HEK293 (cell line): ENCODE data around the gene TDRD10.

Source experiments
- CTCF ChIA-PET: fragments of 350-600 bp; formaldehyde crosslinking; extraction: SDS; loops from one replicate; lab custom pipeline; 2021; ENCODE audit warnings: antibody characterized with exemption; lab: Yijun Ruan, JAX
- POLR2A ChIA-PET: fragments of 300-600 bp; formaldehyde crosslinking; extraction: SDS; loops from one replicate; lab custom pipeline; 2020; ENCODE audit warnings: antibody characterized with exemption, inconsistent platforms; lab: Yijun Ruan, JAX
- H3K27ac ChIP-seq: fragments of 200-500 bp; sonication (Bioruptor generic); 2 replicates; pipeline ENCODE4 v1.5.1; 2014; ENCODE audit warnings: low read depth, low read length, control low read depth, inconsistent platforms; ENCODE audit errors: extremely low read depth
- H3K36me3 ChIP-seq, 2 experiments: fragments of 200-500 bp in 1 of 2; sonication (Bioruptor generic) in 1 of 2; 1 replicate in 1 of 2; 2 replicates in 1 of 2; pipeline ENCODE4 v1.5.1; 2014 to 2017; ENCODE audit warnings: inconsistent platforms in 2 of 2, low read length in 2 of 2; ENCODE audit not compliant: control insufficient read depth in 2 of 2, insufficient read depth in 1 of 2
- H3K4me1 ChIP-seq: fragments of 200-500 bp; sonication (Bioruptor generic); 2 replicates; pipeline ENCODE4 v1.5.1; 2014; ENCODE audit warnings: mild to moderate bottlenecking, low read length, inconsistent platforms; ENCODE audit not compliant: control insufficient read depth, insufficient read depth
- H3K4me3 ChIP-seq: 2 replicates; pipeline ENCODE4 v1.5.1; 2011; ENCODE audit warnings: low read depth, mild to moderate bottlenecking, control low read depth, low read length, moderate library complexity
- H3K9me3 ChIP-seq: fragments of 200-500 bp; sonication (Bioruptor generic); 2 replicates; pipeline ENCODE4 v1.5.1; 2014; ENCODE audit warnings: low read depth, low read length, inconsistent platforms; ENCODE audit not compliant: control insufficient read depth, insufficient read depth
- KLF8 ChIP-seq: fragments of 450-650 bp; formaldehyde crosslinking; IDR thresholded peaks from 2 replicates; pipeline ENCODE4 v1.5.1; 2016; ENCODE audit warnings: missing biosample characterization, missing genetic modification characterization
- TCF7L2 ChIP-seq: IDR thresholded peaks from 2 replicates; pipeline ENCODE4 v1.6.1; 2011; ENCODE audit warnings: low read depth, mild to moderate bottlenecking, inconsistent platforms, low read length, moderate library complexity, borderline replicate concordance
- ZFHX2 ChIP-seq: fragments of 450-650 bp; formaldehyde crosslinking; conservative IDR thresholded peaks from 2 replicates; pipeline ENCODE4 v1.5.1; 2016; ENCODE audit warnings: missing biosample characterization, missing genetic modification characterization
- ZNF132 ChIP-seq: fragments of 450-650 bp; formaldehyde crosslinking; IDR thresholded peaks from 2 replicates; pipeline ENCODE4 v1.5.1; 2017; ENCODE audit warnings: missing biosample characterization, missing genetic modification characterization, borderline replicate concordance
- ZNF133 ChIP-seq: fragments of 450-650 bp; formaldehyde crosslinking; IDR thresholded peaks from 2 replicates; pipeline ENCODE4 v1.5.1; 2016; ENCODE audit warnings: missing biosample characterization, missing genetic modification characterization
- ZNF19 ChIP-seq: fragments of 450-650 bp; formaldehyde crosslinking; IDR thresholded peaks from 2 replicates; pipeline ENCODE4; 2016; ENCODE audit warnings: missing biosample characterization, missing genetic modification characterization, low read depth
- ZNF202 ChIP-seq: fragments of 450-650 bp; formaldehyde crosslinking; IDR thresholded peaks from 2 replicates; pipeline ENCODE4 v1.5.1; 2016; ENCODE audit warnings: missing biosample characterization, missing genetic modification characterization, borderline replicate concordance
- ZNF221 ChIP-seq: fragments of 450-650 bp; formaldehyde crosslinking; IDR thresholded peaks from 2 replicates; pipeline ENCODE4 v1.5.1; 2017; ENCODE audit warnings: missing biosample characterization, missing genetic modification characterization, borderline replicate concordance
- ZNF239 ChIP-seq: fragments of 450-650 bp; formaldehyde crosslinking; IDR thresholded peaks from 2 replicates; pipeline ENCODE4 v1.5.1; 2016; ENCODE audit warnings: missing biosample characterization, missing genetic modification characterization
- ZNF266 ChIP-seq: fragments of 450-650 bp; formaldehyde crosslinking; IDR thresholded peaks from 2 replicates; pipeline ENCODE4 v1.5.1; 2016; ENCODE audit warnings: missing biosample characterization, missing genetic modification characterization, low read depth
- ZNF274 ChIP-seq, 2 experiments: fragments of 200-500 bp in 1 of 2; fragments of 450-650 bp in 1 of 2; sonication (Bioruptor generic) in 1 of 2; formaldehyde crosslinking in 1 of 2; IDR thresholded peaks; 2 replicates each; pipeline versions ENCODE4 v1.5.1 to v1.6.1; 2014 to 2016; ENCODE audit warnings: borderline replicate concordance in 1 of 2, inconsistent platforms in 1 of 2, low read length in 1 of 2, missing biosample characterization in 1 of 2, missing genetic modification characterization in 1 of 2
- ZNF37A ChIP-seq: fragments of 450-650 bp; IDR thresholded peaks from 2 replicates; pipeline ENCODE4 v1.5.1; 2018; ENCODE audit warnings: missing biosample characterization, missing genetic modification characterization
- ZNF529 ChIP-seq: fragments of 450-650 bp; formaldehyde crosslinking; IDR thresholded peaks from 2 replicates; pipeline ENCODE4 v1.5.1; 2017; ENCODE audit warnings: missing genetic modification characterization, missing biosample characterization; ENCODE audit not compliant: insufficient replicate concordance
- ZNF549 ChIP-seq: fragments of 450-650 bp; IDR thresholded peaks from 2 replicates; pipeline ENCODE4 v1.5.1; 2018; ENCODE audit warnings: missing biosample characterization, missing genetic modification characterization, mild to moderate bottlenecking, inconsistent platforms, moderate library complexity
- ZNF677 ChIP-seq: fragments of 450-650 bp; IDR thresholded peaks from 2 replicates; pipeline ENCODE4 v1.5.0; 2018; ENCODE audit warnings: missing biosample characterization, mild to moderate bottlenecking, missing genetic modification characterization, moderate library complexity
- ZNF707 ChIP-seq: fragments of 450-650 bp; formaldehyde crosslinking; IDR thresholded peaks from 2 replicates; pipeline ENCODE4 v1.5.1; 2016; ENCODE audit warnings: missing biosample characterization, missing genetic modification characterization
- ZXDB ChIP-seq: fragments of 450-650 bp; formaldehyde crosslinking; IDR thresholded peaks from 2 replicates; pipeline ENCODE4 v1.5.1; 2016; ENCODE audit warnings: missing biosample characterization, missing genetic modification characterization
- TF ChIP-seq, protein P1 (sequence below): fragments of 450-650 bp; formaldehyde crosslinking; IDR thresholded peaks from 2 replicates; pipeline ENCODE4 v1.5.1; 2016; ENCODE audit warnings: missing biosample characterization, missing genetic modification characterization, borderline replicate concordance
- TF ChIP-seq, protein P2 (sequence below): fragments of 450-650 bp; formaldehyde crosslinking; IDR thresholded peaks from 2 replicates; pipeline ENCODE4 v1.5.1; 2016; ENCODE audit warnings: missing biosample characterization, missing genetic modification characterization
- TF ChIP-seq, protein P3 (sequence below): sonication (generic); formaldehyde crosslinking; IDR thresholded peaks from 2 replicates; pipeline ENCODE4 v1.8.1; 2022; ENCODE audit warnings: mild to moderate bottlenecking, moderate library complexity, missing genetic modification reagents
- TF ChIP-seq, protein P4 (sequence below): fragments of 450-650 bp; formaldehyde crosslinking; IDR thresholded peaks from 2 replicates; pipeline ENCODE4 v1.5.1; 2016; ENCODE audit warnings: missing biosample characterization, missing genetic modification characterization
- TF ChIP-seq, protein P5 (sequence below): fragments of 450-650 bp; formaldehyde crosslinking; IDR thresholded peaks from 2 replicates; pipeline ENCODE4 v1.5.1; 2016; ENCODE audit warnings: missing biosample characterization, missing genetic modification characterization

TDRD10 gene

DNA sequence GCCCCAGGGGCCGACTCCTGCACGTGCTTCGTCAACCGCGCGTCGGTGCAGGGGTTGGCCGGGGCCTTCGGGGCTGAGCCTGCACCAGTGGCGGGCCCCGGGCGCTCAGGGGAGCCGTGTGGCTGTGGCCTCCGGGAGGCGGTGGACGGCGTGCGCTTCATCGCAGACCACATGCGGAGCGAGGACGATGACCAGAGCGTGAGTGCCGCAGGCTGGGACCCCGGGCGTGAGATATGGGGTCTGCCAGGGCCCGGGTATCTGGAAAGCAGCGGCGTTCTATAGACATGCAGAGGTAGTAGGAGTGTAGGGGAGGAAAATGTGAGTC, 69.9 kb downstream of the TDRD10 start:
- H3K9me3 ChIP-seq: no peaks in the 10 kb centered on the region
- ChIA-PET CTCF (interaction anchor here (3.1 kb wide), 1 partner anchor 12 kb away, joined by 18 read pairs; no protein-coding TSS in a partner anchor), POLR2A (no interaction called here)
- no peak overlapping the region for H3K27ac ChIP-seq
- TF ChIP-seq ZNF707 (tag by site-specific recombination): no peak
- TF ChIP-seq, protein P1, sequence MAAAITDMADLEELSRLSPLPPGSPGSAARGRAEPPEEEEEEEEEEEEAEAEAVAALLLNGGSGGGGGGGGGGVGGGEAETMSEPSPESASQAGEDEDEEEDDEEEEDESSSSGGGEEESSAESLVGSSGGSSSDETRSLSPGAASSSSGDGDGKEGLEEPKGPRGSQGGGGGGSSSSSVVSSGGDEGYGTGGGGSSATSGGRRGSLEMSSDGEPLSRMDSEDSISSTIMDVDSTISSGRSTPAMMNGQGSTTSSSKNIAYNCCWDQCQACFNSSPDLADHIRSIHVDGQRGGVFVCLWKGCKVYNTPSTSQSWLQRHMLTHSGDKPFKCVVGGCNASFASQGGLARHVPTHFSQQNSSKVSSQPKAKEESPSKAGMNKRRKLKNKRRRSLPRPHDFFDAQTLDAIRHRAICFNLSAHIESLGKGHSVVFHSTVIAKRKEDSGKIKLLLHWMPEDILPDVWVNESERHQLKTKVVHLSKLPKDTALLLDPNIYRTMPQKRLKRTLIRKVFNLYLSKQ (tag by site-specific recombination): no peak
- no peak for TF ChIP-seq ZNF37A (tag by site-specific recombination)
- no peak for TF ChIP-seq ZNF133 (tag by site-specific recombination)
- TF ChIP-seq TCF7L2: no peak
- no peak for TF ChIP-seq ZNF266
- TF ChIP-seq ZNF677 (tag by site-specific recombination): no peak
- no peak for TF ChIP-seq ZNF529
- TF ChIP-seq ZNF221: no peak
- TF ChIP-seq ZNF549 (tag by site-specific recombination): no peak
- peaks cover 6% of the 10 kb centered on the region; the same call in 1 of the 2 replicates for H3K4me1 ChIP-seq
- H3K36me3 ChIP-seq: peaks cover 0 to 2% of the 10 kb centered on the region in 2 experiments; a peak in 1 of 3 replicates
- no peak overlapping the region for H3K4me3 ChIP-seq

DNA sequence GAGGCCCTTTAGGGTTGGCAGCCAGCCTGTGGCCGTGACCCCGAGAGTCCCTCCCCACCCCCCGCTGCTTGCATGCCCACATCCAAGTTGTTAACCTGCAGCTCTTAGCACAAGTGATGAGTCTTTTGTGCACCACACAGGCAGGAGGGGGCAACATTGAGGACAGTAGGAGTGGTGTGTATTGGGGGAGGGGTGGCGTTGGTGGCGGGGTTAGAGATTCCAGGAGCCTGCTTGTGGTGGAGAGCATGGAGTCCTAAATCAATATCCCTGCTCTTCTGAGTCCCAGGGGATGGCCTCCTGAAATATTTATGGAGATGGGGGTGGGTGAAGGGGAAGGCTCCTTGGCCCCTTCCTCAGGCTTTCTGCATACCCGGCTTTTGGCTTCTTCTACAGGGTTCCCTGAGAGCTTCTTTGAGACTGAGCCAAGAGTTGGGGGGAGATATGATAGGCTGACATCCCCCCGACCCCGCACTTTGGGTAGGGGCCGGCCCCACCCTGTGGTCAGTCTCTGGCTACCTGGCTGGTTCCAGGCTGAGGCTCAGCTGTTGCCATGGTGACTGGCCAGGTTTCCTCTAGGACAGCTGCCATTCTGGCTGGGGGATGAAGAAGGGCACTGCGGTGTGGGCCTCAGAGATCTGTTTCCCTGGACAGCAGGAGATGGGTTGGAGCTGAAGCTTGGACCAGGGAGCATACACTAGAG, 70.6 kb downstream of the TDRD10 start:
- TF ChIP-seq ZNF133 (tag by site-specific recombination) (no peak), ZNF19 (tag by site-specific recombination) (no peak), ZNF274 (IDR thresholded peaks at IDR 0.05; ENCODE audit: low read length) (no peak), ZNF274 (tag by site-specific recombination; IDR thresholded peaks at IDR 0.05; ENCODE audit: borderline replicate concordance) (no peak), ZNF132 (tag by site-specific recombination) (no peak), KLF8 (no peak)
- TF ChIP-seq, protein P2, sequence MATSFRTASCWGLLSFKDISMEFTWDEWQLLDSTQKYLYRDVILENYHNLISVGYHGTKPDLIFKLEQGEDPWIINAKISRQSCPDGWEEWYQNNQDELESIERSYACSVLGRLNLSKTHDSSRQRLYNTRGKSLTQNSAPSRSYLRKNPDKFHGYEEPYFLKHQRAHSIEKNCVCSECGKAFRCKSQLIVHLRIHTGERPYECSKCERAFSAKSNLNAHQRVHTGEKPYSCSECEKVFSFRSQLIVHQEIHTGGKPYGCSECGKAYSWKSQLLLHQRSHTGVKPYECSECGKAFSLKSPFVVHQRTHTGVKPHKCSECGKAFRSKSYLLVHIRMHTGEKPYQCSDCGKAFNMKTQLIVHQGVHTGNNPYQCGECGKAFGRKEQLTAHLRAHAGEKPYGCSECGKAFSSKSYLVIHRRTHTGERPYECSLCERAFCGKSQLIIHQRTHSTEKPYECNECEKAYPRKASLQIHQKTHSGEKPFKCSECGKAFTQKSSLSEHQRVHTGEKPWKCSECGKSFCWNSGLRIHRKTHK (tag by site-specific recombination): no peak
- TF ChIP-seq, protein P3, sequence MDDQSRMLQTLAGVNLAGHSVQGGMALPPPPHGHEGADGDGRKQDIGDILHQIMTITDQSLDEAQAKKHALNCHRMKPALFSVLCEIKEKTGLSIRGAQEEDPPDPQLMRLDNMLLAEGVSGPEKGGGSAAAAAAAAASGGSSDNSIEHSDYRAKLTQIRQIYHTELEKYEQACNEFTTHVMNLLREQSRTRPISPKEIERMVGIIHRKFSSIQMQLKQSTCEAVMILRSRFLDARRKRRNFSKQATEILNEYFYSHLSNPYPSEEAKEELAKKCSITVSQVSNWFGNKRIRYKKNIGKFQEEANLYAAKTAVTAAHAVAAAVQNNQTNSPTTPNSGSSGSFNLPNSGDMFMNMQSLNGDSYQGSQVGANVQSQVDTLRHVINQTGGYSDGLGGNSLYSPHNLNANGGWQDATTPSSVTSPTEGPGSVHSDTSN (CRISPR knock-in tag): no peak
- H3K4me1 ChIP-seq: peaks cover 6% of the 10 kb centered on the region; the same call in 1 of the 2 replicates
- peaks cover 0 to 9% of the 10 kb centered on the region in 2 experiments; a peak in 1 of 3 replicates for H3K36me3 ChIP-seq
- ChIA-PET POLR2A (no interaction called here), CTCF (interaction anchor here (1.1 to 3.1 kb wide), 2 partner anchors 13 to 175 kb away, joined by 3 to 18 read pairs; no protein-coding TSS in a partner anchor)
- H3K9me3 ChIP-seq: no peaks in the 10 kb centered on the region
- no peak overlapping the region for H3K27ac ChIP-seq
- H3K4me3 ChIP-seq: no peak overlapping the region

DNA sequence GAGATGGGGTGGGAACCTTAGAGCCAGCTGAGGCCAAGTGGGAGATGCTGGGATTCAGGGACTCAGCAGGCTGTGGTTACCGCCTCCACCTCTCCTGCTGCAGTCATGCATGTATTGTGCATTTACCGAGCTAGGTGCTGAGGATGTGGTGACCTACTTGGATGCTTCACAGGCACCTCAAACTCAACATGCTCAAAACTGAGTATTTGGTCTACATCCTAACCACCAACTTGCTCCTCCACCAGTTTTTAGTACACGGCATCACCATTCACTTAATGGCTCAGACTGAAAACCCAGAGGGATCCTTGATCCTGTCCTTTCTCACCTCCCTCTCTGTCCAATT, 71.1 kb downstream of the TDRD10 start:
- Histone ChIP-seq H3K36me3 (peaks cover 0 to 15% of the 10 kb centered on the region in 2 experiments; a peak in 1 of 3 replicates), H3K27ac (no peak overlapping the region), H3K9me3 (no peaks in the 10 kb centered on the region), H3K4me1 (peaks cover 6% of the 10 kb centered on the region; the same call in 1 of the 2 replicates), H3K4me3 (no peak overlapping the region)
- ChIA-PET CTCF (interaction anchor here (1.1 to 3.1 kb wide), 2 partner anchors 13 to 175 kb away, joined by 3 to 18 read pairs; no protein-coding TSS in a partner anchor), POLR2A (no interaction called here)
- TF ChIP-seq ZNF202 (tag by site-specific recombination) (no peak), ZFHX2 (no peak), ZNF677 (tag by site-specific recombination) (no peak), ZXDB (tag by site-specific recombination) (no peak), ZNF239 (tag by site-specific recombination) (no peak)
- TF ChIP-seq, protein P4, sequence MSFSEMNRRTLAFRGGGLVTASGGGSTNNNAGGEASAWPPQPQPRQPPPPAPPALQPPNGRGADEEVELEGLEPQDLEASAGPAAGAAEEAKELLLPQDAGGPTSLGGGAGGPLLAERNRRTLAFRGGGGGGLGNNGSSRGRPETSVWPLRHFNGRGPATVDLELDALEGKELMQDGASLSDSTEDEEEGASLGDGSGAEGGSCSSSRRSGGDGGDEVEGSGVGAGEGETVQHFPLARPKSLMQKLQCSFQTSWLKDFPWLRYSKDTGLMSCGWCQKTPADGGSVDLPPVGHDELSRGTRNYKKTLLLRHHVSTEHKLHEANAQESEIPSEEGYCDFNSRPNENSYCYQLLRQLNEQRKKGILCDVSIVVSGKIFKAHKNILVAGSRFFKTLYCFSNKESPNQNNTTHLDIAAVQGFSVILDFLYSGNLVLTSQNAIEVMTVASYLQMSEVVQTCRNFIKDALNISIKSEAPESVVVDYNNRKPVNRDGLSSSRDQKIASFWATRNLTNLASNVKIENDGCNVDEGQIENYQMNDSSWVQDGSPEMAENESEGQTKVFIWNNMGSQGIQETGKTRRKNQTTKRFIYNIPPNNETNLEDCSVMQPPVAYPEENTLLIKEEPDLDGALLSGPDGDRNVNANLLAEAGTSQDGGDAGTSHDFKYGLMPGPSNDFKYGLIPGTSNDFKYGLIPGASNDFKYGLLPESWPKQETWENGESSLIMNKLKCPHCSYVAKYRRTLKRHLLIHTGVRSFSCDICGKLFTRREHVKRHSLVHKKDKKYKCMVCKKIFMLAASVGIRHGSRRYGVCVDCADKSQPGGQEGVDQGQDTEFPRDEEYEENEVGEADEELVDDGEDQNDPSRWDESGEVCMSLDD (tag by site-specific recombination): no peak
- TF ChIP-seq, protein P5, sequence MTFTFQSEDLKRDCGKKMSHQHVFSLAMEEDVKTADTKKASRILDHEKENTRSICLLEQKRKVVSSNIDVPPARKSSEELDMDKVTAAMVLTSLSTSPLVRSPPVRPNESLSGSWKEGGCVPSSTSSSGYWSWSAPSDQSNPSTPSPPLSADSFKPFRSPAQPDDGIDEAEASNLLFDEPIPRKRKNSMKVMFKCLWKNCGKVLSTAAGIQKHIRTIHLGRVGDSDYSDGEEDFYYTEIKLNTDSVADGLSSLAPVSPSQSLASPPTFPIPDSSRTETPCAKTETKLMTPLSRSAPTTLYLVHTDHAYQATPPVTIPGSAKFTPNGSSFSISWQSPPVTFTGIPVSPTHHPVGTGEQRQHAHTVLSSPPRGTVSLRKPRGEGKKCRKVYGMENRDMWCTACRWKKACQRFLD (tag by site-specific recombination): no peak
